Gastroesophageal sphincter (tissue), 4 donors: ENCODE measurements around the gene CDK10. TPM values are rescaled to one million over a fixed set of nuclear protein-coding genes. Genes with fewer than 3 reads are reported as not detected.

Source experiments
- ATAC-seq: fragments of 150-250 bp; one replicate; pipeline ENCODE4 v1.9.1; 2016; ENCODE audit warnings: mild to moderate bottlenecking, moderate library complexity
- H3K27ac ChIP-seq, 4 donors: fragments of 200-600 bp; sonication (generic) in 3 of 4; 1 replicate in 3 of 4; 2 replicates in 1 of 4; pipeline ENCODE4 v1.5.1; 2016 to 2019
- H3K27me3 ChIP-seq: fragments of 200-600 bp; sonication (generic); one replicate; pipeline ENCODE4 v1.5.1; 2019
- H3K36me3 ChIP-seq, 2 donors: fragments of 200-600 bp; sonication (generic); one replicate each; pipeline ENCODE4 v1.5.1; 2019; ENCODE audit warnings: control low read depth in 1 of 2
- H3K4me1 ChIP-seq, 3 donors: fragments of 200-600 bp; sonication (generic); 1 replicate in 2 of 3; 2 replicates in 1 of 3; pipeline ENCODE4 v1.5.1; 2016 to 2019; ENCODE audit warnings: control low read depth in 2 of 3
- H3K4me3 ChIP-seq, 2 donors: fragments of 200-600 bp; sonication (generic); one replicate each; pipeline ENCODE4 v1.5.1; 2019; ENCODE audit warnings: mild to moderate bottlenecking in 1 of 2, moderate library complexity in 1 of 2
- H3K9me3 ChIP-seq, 3 donors: fragments of 200-600 bp; sonication (generic); one replicate each; pipeline ENCODE4 v1.5.1; 2017 to 2019; ENCODE audit warnings: control low read depth in 2 of 3
- CTCF ChIP-seq, 4 experiments: fragments of 200-600 bp in 2 of 4; fragments of 450-650 bp in 2 of 4; sonication (generic) in 1 of 4; IDR thresholded peaks; one replicate each; pipeline ENCODE4 v1.5.1; 2017 to 2019; ENCODE audit warnings: antibody characterized with exemption in 4 of 4, mild to moderate bottlenecking in 2 of 4, moderate library complexity in 2 of 4
- EP300 ChIP-seq: sonication (generic); formaldehyde crosslinking; IDR thresholded peaks from one replicate; pipeline ENCODE4 v1.6.1; 2017; ENCODE audit warnings: antibody characterized with exemption, mild to moderate bottlenecking
- POLR2A ChIP-seq, 2 donors: fragments of 450-650 bp; IDR thresholded peaks; one replicate each; pipeline ENCODE4 v1.6.1; 2017; ENCODE audit warnings: antibody characterized with exemption in 2 of 2, mild to moderate bottlenecking in 2 of 2, moderate library complexity in 1 of 2
- POLR2AphosphoS5 ChIP-seq: sonication (generic); formaldehyde crosslinking; IDR thresholded peaks from one replicate; pipeline ENCODE4 v1.6.1; 2017; ENCODE audit warnings: antibody characterized with exemption
- WGBS, 2 donors: methylation state at CpG; one replicate each; pipeline ENCODE4 v1.1.5; 2018; ENCODE audit warnings: low coverage in 1 of 2; 5-methylcytosine and 5-hydroxymethylcytosine counted together
- total RNA-seq, 4 donors: library from RNA; depleted of rRNA; stranded (reverse); fragments of >200 nt; gene quantifications; one replicate each; pipeline ENCODE4 v1.1.0, GENCODE V29; 2016

CDK10 gene
- total RNA-seq: 10 to 100 TPM; 24.1 to 44.0 (median 28.9) TPM

GRCh38 chr16:89686520-89687091 lies at the start of gene CDK10:
TSS of gene CDK10 (plus strand) at chr16:89686689. CDS start at chr16:89686711, 22 bp downstream.
- peak; percentile 96 for ATAC-seq
- Histone ChIP-seq H3K4me1 (peaks cover 3 to 23% (median 8%) of the 10 kb centered on the region in 3 donors), H3K27me3 (no peaks in the 10 kb centered on the region), H3K9me3 (no peaks in the 10 kb centered on the region), H3K36me3 (peaks cover 0 to 16% of the 10 kb centered on the region in 2 donors), H3K4me3 (peak within 1 kb of the TSS; percentile 69 to 90), H3K27ac (peak within 1 kb of the TSS; percentile 19 to 92 (median 91))
- no peak for TF ChIP-seq EP300
- peak; percentile 75 for TF ChIP-seq POLR2AphosphoS5
- TF ChIP-seq POLR2A (IDR thresholded peaks at IDR 0.05): peak; percentile 63 to 71
- TF ChIP-seq CTCF (IDR thresholded peaks at IDR 0.05): peak in 1 of 4 experiments; percentile 7
- no CpG with 5 or more reads among the region's 67 CpGs for WGBS, 2 donors

- no peak overlapping the region for H3K4me3 ChIP-seq
- TF ChIP-seq POLR2A (IDR thresholded peaks at IDR 0.05) (no peak), CTCF (IDR thresholded peaks at IDR 0.05) (no peak), EP300 (no peak), POLR2AphosphoS5 (no peak)
- H3K27ac ChIP-seq: no peak overlapping the region
- H3K27me3 ChIP-seq: peaks cover 19% of the 10 kb centered on the region
- ATAC-seq: no peak
- H3K4me1 ChIP-seq: peaks cover 0 to 21% (median 0%) of the 10 kb centered on the region in 3 donors
- no peaks in the 10 kb centered on the region for H3K9me3 ChIP-seq
- WGBS, 2 donors: 50 to 68% methylated on average over 2 to 5 of the region's 10 CpGs
- no peaks in the 10 kb centered on the region for H3K36me3 ChIP-seq
Measured at GRCh38 chr16:89637379-89637778, 49.1 kb upstream of the CDK10 start.

GRCh38 chr16:89638455-89638854 lies 48.0 kb upstream of the CDK10 start:
- peaks cover 8% of the 10 kb centered on the region for H3K27me3 ChIP-seq
- WGBS, 2 donors: 55% methylated on average over 5 of the region's 10 CpGs; no CpG with 5 or more reads in 1 of the 2 donors
- ATAC-seq: no peak
- no peaks in the 10 kb centered on the region for H3K9me3 ChIP-seq
- TF ChIP-seq POLR2A (IDR thresholded peaks at IDR 0.05): no peak
- no peak for TF ChIP-seq EP300
- no peaks in the 10 kb centered on the region for H3K36me3 ChIP-seq
- no peak overlapping the region for H3K4me3 ChIP-seq
- H3K27ac ChIP-seq: no peak overlapping the region
- peaks cover 0 to 21% (median 0%) of the 10 kb centered on the region in 3 donors for H3K4me1 ChIP-seq

GRCh38 chr16:89639385-89639784 lies 47.1 kb upstream of the CDK10 start:
- Histone ChIP-seq H3K4me3 (no peak overlapping the region), H3K9me3 (no peaks in the 10 kb centered on the region), H3K27ac (no peak overlapping the region), H3K27me3 (no peaks in the 10 kb centered on the region), H3K36me3 (peaks cover 0 to 8% of the 10 kb centered on the region in 2 donors), H3K4me1 (peaks cover 0 to 21% (median 0%) of the 10 kb centered on the region in 3 donors)
- TF ChIP-seq EP300 (no peak), POLR2A (IDR thresholded peaks at IDR 0.05) (no peak), CTCF (IDR thresholded peaks at IDR 0.05) (no peak), POLR2AphosphoS5 (no peak)
- ATAC-seq: no peak
- 43 to 72% methylated on average over 3 to 5 of the region's 6 CpGs for WGBS, 2 donors

- peaks cover 0 to 30% of the 10 kb centered on the region in 2 donors for H3K36me3 ChIP-seq
- ATAC-seq: peak; percentile 14
- 28 to 31% methylated on average over 4 of the region's 14 CpGs for WGBS, 2 donors
- H3K27ac ChIP-seq: peak overlapping the region in 2 of 4 donors; percentile 66 to 72
- no peaks in the 10 kb centered on the region for H3K27me3 ChIP-seq
- no peak for TF ChIP-seq CTCF (IDR thresholded peaks at IDR 0.05)
- TF ChIP-seq EP300: no peak
- no peak for TF ChIP-seq POLR2AphosphoS5
- no peak for TF ChIP-seq POLR2A (IDR thresholded peaks at IDR 0.05)
- peaks cover 0 to 21% (median 0%) of the 10 kb centered on the region in 3 donors for H3K4me1 ChIP-seq
- no peaks in the 10 kb centered on the region for H3K9me3 ChIP-seq
- peak overlapping the region in 1 of 2 donors; percentile 50 for H3K4me3 ChIP-seq
Measured at GRCh38 chr16:89641458-89642119, 44.9 kb upstream of the CDK10 start.
